Measurements from ENCODE around the gene DUSP2.

Gene DUSP2

DNA sequence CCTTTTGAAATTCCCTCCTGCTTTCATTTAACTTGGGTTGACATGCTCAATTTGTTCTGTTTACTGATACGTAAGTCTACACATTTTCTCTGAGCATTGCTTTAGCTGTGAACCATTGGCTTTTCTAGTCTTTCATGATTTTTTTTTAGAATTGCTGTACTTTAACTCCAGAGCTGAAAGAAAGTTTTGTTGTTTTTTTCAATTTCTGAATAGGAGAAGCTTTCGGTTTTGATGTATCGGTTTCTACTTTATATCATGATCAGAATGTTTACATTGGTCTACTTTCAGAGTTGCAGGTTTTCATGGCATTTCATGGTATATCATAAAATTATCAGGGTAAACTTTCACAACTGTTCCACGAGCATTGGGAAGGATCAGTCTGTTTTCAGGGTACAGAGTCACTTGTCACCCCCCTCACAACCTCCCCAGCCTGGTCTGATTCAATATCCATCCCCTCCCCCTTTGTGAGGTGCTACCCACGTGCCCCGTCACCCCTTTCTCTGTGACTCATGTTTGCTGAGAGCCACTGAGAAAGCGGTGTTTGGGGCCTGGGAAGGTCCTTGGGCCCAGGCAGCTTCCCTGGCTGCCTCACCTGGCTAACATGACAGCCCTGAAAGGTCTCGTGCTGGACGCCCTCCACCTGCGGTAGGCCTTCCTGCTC lies 14.0 kb downstream of the DUSP2 start:
- no peak for DNase-seq (ENCODE audit: low spot score)

DNA sequence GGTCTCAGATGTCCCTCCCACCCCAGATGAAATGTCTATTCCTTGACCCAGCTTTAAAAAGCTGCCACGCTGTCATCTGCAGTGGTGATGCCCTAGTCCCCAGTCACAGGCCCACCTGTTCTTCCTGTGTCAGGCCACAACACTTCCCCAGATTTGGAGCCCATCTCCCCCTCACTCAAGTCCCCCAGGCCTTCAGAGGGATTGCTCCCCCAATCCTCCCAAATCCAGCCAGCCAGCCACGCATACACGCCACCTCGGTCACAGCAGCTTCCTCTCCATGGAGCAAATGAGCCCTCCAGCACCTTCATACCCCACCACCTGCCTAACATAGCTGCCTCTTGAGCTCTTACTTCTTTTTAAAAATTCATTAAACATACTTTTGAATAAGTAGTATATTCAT lies 14.8 kb downstream of the DUSP2 start:
- DNase-seq (ENCODE audit: low spot score) = no peak

DNA sequence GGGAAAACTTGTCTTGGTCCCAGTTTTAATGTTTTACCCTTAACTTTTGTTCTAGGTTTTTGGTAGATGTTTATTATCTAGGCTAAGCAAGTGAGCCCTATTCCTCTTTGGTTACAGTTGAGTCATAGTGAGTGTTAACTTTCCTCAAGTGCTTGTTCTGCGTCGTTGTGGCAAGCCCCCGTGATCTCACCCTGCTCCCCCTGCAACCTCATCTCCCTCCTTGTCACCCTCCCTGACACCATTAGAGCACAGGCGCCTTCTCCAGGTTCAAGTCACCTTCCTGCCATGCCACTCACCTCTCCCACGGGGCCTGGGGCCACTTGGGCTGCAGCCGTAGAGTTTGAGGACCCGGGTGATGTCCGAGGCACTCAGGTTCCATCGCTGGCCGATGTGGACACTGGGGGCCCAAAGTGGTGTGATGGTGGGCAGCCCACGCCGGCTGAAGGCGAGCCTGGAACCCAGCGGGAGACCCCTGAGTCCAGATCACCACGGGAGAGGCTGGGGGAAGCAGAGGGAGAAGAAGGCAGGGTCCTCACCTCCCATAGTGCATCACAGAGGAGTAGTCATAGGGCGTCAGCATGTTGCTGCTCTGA lies 15.6 kb downstream of the DUSP2 start:
- no peak for DNase-seq (ENCODE audit: low spot score)

DNA sequence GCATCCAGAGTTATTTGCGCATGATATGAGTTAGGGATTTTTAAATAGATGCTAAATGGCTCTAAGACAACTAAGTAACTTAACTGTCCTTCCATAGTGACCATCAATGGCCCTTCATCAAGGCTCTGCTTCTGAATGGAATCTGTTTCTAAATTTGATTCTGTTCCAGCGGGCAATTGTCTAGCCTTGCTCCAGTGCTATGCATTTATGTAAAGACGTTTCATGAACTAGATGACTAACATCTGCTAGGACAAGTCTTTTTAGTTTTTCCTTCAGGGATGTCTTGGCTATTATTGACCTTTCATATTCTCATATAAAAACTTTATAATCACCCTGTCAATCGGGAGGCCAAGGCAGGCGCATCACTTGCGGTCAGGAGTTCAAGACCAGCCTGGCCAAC lies 16.8 kb downstream of the DUSP2 start:
- no peak for DNase-seq (ENCODE audit: low spot score)

DNA sequence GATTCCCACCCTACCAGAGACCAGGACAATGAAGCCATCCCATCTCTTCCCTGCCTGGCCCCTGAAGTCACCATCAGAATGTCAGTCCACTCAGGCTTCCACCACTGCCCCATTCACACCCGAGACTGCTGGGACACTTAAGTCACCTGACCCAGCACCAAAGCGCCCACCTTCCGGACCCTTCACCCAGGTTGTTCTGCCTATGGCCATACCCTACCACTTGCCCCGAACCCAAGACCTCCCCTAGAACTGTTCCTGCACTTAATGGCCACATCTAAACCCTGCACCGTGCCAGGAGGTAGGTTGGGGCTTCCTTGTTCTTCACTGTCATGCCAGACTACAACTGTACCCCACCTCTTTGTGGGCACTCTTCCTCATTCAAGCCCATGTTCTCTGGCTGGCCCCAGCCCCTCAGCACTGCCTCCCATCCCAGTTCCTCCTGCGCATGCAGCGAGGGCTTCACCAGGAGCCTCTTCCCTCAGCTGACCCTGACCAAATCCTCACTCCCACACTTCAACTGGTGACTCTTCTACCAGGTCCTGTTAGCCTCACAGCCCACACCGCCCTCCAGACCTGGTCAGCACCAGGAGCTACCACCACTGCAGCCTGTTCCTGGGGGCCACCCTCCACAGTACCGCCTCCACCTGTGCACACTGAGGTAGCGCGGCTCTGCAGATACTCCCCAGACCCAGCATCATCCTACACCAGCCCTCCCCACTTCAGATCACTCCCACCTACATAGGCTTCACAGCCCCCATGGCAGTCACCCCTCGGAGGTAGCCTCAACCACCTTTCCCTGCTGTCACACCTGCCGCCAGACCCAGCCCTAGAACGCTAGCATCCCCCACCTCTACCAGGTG lies 20.6 kb downstream of the DUSP2 start:
- DNase-seq (ENCODE audit: low spot score) = no peak

DNA sequence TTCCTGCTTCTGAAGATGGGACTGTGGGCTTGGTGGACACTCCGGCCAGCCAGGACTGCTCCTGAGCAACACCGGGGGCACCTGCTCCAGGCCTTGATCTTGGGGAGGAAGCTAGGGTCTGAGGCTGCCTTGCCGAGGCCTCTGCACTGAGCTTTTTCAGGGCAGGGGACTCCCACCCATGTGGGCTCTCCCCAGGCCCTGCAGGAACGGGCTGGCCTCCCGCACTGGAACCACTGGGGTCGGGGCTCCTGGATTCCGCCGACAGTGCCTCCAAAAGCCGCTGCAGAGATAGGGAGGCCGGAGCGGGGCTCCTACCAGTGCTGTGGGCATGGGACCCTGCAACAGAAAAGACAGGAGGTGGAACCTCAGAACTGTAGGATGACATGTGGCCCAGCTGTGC lies 21.3 kb downstream of the DUSP2 start:
- no peak for DNase-seq (ENCODE audit: low spot score)

DNA sequence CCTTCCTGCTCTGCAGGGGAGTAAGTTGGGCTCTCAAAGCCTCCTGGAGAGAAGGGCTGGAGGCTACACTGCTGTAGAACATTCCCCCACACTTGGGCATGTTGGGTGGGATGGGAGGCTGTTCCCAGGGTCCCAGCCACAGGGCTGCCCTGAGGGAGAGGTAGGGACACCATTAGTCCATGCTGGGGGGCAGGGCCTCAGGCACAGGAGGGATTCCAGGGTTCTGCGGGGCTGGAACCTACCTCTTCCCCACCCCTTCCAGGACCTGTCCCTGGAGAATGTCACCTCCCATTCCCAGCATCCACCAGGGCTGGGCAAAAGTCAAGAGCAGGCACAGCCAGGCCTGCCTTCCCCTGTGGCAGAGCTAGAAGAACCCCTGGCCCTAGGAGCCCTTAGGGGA lies 21.9 kb downstream of the DUSP2 start:
- DNase-seq (ENCODE audit: low spot score) = no peak

DNA sequence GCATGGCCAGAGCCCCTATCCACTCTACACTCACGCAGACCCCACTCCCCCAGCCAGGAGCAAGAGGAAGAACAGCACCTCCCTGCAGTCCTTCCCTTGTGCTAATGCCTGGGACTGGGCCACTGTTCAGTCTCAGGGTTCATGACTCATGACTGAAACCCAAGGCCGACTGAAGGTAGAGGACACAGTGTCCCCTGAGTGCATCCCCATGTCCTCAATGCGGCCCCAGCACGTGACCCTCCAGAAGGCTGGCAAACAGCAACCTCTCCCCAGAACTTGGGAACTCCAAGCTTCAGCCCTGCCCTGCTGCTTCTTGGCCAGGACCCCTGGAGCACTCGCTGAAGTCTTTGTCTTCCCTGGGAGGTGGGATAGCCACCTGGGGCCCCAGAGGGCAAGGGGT lies 22.8 kb downstream of the DUSP2 start:
- no peak for DNase-seq (ENCODE audit: low spot score)

DNA sequence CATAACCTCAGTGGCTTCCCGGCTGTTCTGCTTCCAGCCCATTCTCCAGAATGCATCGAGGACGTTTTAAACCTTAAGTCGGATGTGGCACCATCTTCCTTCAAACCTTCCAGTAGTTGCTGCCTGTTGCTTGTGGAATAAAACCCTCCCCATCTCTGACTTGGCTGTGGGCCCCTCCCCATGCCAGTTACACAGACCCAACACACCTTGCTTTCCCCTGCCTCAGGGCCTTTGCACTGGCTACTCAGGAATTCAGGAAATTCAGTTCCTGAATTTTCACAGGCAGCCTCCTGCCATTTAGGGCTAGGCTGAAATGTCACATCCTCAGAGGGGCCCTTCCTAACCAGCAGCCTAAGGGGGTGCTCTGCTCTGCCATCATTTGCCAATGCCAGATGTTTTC lies 23.8 kb downstream of the DUSP2 start:
- no peak for DNase-seq (ENCODE audit: low spot score)

DNA sequence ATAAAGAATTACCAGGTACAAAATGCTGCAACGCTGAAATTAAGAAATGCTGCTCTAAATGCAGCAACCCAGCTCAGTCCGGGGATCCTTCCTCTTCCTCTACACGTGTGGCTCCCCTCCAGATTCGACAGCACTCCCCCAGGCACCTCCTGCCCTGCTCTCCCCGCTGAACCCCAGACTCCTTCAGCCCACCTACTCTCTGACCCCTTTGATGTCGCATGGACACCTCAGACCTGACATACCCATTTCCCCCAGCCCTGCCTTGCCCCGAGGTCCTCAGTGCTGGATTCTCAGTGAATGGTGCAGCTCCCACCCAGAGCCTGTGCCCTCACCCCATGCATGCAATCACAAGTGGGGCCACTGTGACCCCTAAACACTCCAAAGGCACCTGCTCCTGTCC lies 24.2 kb downstream of the DUSP2 start:
- DNase-seq (ENCODE audit: low spot score) = no peak

DNA sequence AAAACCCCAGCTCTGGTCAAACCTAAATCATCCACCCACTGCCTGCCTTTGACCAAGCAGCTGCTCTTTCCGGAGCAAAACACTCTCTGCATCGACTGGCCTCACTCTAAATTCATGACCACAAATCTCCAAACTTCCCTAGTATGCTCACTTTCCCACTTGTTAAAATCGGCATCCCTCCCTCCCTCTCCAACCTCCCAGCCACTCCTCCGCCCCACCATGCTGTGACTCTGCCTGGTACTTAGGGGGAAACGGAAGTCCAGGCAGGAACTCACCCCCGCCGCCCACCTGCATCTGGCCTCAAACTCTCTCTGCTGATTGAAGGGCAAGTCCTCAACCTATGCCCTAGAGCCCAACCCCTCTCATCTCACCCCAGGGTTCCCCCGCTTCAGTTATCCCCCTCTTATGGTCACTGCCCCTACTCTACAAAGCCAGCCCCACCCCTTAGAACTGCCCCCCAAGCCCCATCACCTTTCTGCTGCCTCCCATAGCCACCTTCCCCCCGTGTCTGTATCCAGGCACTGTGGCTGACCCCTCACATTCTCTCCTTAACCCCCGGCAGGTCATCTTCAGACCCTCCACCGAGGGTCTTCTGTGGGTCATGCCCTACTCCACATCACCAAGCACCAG lies 25.0 kb downstream of the DUSP2 start:
- no peak for DNase-seq (ENCODE audit: low spot score)

DNA sequence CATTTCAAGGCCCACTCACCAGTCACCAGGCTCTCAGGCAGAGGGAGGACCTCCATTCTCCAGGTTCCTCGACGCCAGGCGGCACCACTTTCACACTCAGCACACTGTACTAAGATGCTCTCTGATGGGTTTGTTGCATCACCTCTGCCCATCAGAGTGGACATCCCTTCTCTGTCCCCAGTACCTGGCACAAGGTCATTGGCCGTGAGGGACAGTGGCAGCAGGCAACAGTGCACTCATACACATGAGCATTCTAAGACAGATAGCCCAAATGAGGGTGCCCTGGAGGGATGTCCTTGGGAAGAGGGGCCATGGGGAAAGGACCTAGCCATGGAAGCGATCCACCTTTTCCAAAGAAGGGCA lies 25.9 kb downstream of the DUSP2 start:
- DNase-seq (ENCODE audit: low spot score) = no peak

DNA sequence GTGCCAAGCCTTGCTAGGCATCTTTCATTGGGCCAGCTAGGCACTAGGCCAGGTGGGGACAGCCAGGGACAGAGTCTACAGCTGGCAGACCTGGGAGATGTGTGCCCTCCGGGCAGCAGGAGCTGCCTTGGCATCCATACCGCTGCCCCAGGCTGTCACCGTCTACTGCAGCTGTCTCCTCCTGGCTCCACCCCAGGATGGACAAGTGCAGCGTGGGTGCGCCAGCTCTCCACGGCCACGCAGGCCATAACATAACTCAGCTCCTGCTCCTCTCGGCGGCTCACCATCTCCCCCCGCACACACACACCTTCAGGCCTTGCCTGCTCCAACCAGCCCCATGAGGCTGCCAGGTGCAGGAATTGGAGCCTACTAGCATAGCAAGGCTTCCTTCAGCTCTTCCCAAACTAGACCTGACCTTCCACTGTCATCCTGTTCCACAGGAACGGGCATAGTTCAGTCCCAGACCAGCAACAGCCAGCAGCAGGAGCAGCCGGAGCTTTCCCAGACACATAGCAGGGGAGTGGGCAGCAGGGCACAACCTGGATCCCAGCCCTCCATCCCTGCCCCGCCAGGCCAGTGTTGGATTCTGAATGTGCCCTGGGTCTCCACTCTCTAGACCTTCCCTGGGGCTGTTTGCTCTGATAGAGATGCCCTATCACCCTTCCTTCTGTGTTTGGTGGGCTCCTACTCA lies 26.4 kb downstream of the DUSP2 start:
- no peak for DNase-seq (ENCODE audit: low spot score)

DNA sequence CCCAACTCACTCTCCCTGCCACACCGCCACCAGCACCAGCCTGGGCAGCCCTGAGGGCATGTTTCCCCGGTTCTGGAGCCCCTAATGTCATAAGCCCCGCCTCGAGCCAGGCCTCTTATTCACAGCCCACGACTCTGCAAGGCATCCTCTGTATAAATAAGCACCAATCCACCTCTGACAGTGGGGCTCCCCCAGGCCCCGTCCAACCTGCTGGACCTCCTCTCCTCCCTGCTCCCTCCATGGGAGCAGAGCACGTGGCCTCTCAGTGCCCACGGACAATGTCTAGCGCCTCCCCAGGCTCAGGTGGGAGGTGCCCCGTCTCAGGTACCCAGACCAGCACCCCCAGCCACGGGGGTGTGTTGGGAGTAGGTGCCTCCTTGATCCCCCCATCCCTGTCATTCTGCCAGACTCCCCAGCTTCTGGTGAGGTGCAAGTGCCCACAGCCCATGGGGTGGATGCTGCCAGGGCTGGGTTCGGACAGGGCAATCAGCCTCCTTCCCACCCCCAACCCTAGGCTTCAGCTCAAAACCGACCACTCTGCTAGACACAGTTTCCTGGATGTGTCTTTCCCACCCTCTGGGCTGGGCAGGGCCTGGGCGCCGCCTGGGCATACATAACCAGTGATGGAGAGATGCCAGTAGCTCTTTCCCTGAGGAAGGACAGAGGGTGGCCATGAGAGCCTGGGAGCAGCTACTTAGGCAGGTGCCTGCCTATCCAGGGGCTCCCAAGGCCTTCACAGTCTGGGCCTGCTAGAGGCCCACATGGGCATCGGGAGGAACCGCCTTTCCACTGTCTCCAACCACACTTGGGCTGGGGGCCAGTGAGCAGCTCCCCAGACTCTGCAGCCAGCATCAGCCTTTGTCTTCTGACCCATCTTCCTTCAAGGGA lies 27.3 kb downstream of the DUSP2 start:
- DNase-seq (ENCODE audit: low spot score) = peak; percentile 57

DNA sequence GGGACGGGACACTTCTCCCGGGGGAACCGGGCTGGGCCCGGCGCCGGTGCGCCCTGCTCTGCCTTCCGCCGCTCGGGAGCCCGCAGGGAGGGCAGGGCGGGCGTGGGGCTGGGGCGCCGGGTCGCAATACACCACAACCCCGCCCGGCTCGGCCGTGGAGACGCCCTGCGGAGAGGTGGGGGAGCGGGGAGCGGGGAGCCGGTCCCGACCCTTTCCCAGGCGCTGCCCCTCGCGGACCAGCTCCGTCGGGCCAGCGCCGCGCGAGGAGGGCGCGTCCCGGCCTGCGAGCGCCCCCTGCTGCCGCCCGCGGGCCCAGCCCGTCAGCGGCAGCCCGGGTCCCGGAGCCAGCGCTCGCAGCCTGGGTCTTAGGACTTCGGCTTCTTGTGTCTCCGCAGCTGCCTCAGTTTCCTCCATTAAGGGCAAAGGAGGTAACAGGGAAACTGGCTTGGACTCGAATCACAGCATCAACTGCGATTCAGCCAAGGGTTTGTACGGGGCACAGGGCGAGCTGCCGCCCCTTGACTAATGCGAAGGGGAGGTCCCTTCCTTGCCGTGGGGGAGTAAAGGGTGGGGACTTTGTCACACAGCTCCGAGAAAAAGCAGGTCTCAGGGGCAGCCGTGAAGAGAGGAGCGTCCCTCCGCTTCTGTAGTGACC lies 28.2 kb downstream of the DUSP2 start:
- peak; percentile 94 for DNase-seq (ENCODE audit: low spot score)

DNA sequence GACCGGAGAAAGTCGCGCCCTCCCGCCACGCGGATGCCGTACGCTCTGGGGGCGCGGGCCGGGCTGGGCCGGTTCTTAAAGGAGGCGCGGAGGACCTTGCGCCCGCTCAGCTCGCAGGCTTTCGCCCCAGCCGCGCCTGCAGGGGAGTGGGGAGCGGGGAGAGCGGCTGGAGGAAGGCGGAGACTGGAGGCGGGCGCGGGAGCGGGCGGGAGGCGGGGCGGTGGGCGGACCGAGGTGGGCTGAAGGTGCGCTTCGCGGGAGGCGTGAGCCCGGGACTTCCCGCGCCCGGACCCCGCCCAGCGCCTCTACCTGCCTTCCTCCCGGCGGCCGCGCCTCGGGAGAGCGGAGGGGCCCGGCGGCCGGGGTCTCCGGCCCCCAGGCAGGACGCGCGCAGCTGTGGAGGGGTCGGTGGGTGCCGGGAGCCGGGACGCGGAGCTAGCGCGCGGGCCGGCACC lies 28.8 kb downstream of the DUSP2 start, which contains the start of gene ADRA2B:
ADRA2B (minus strand) TSS at position 148 of the 455 bp plus-strand sequence. CDS start 422 bp downstream, outside the sequence.
- DNase-seq (ENCODE audit: low spot score) = peak; percentile 82

DNA sequence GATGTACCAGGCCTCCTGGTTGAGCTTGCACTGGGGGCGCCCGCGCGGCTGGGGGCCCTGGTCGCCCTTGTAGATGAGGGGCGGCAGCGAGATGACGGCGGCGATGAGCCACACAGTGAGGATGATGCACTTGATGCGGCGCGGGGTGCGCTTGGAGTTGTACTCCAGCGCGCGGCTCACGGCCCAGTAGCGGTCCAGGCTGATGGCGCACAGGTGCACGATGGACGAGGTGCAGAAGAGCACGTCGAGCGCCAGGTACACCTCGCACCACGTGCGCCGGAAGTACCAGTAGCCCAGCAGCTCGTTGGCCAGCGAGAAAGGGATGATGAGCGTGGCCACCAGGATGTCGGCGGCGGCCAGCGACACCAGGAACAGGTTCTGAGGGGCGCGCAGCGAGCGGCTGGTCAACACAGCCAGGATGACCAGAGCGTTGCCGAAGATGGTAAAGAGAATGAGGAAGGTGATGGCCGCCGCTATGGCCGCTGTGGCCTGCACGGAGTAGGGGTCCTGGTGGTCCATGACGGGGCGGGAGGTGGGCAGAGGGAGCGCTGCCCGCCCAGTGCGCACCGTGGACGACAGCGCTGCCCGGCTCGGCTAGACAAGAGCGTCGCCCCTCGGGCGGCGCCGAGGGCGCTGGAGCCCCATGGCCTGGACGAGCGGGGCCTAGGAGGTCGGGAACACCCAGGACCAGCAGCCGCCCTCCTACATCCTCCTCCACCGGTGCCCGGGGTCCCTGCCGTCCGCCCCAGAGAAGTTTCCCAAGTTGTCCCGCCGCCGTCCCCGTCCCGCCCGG lies 29.4 kb downstream of the DUSP2 start:
- DNase-seq (ENCODE audit: low spot score) = no peak

DNA sequence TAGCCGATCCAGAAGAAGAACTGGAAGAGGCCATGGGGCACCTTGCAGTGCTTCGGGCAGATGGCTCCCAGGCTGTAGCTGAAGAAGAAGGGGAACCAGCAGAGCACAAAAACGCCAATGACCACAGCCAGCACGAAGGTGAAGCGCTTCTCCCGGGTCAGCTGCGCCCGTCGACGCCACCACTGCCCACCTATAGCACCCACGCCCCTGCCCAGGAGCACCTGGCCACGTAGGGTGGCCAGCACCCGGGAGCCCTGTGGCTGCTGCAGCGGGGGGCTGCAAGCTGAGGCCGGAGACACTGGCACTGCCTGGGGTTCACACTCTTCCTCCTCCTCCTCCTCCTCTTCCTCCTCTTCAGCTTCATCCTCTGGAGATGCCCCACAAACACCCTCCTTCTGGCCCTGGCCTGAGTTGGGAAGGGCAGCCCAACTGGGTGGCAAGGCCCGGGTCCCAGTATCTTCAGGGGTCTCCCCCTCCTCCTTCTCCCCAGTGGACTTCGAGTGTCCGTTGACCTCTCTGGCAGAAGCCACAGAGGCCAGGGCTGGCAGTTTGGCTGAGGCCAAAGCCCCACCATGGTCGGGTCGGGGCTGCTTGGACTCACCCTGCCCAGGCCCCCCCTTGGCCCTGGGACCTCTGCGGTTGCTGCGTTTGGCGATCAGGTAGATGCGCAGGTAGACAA lies 30.2 kb downstream of the DUSP2 start:
- DNase-seq (ENCODE audit: low spot score) = no peak

DNA sequence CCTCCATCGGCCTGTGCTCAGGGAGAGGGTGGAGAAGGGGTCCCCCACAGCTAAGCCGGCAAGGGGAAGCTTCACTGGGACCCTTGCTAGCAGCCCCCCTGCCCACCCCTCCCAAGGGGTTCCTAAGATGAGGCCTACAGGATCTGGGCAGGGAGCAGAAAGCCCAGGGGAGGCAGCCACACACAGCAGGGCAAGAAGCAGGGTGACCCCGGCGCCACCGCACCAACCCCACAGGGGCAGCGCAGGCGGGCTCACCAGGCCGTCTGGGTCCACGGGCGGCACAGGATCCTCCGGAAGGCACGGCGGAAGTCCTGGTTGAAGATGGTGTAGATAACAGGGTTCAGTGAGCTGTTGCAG lies 30.7 kb downstream of the DUSP2 start:
- no peak for DNase-seq (ENCODE audit: low spot score)

Data from HuH-7.5 (cell line).